NCI-H2196 treated with DMSO at 0.1 percent for 48 hours (cell line): ENCODE measurements around the gene MBNL1.

Source experiments
- DNase-seq: peaks from one replicate; lab custom pipeline; 2025; ENCODE audit not compliant: unreplicated experiment; lab: John Stamatoyannopoulos, UW

Gene MBNL1

GRCh38 chr3:152470095-152470494 lies 201.4 kb downstream of the MBNL1 start:
- DNase-seq: no peak

- no peak for DNase-seq
These were observed 202.2 kb downstream of the MBNL1 start for GRCh38 chr3:152470893-152471292.

- no peak for DNase-seq
These were observed 203.3 kb downstream of the MBNL1 start for GRCh38 chr3:152471814-152472671.

- DNase-seq: no peak
These were observed 203.9 kb downstream of the MBNL1 start for GRCh38 chr3:152472672-152472954.

- no peak for DNase-seq
These were observed 205.9 kb downstream of the MBNL1 start for GRCh38 chr3:152474585-152474984.

- DNase-seq: no peak
These were observed 208.7 kb downstream of the MBNL1 start for GRCh38 chr3:152477422-152477821.

- no peak for DNase-seq
These were observed 211.7 kb downstream of the MBNL1 start for GRCh38 chr3:152480282-152480953.

- DNase-seq: no peak
These were observed 217.6 kb downstream of the MBNL1 start for GRCh38 chr3:152486364-152486763.

- no peak for DNase-seq
These were observed 219.7 kb downstream of the MBNL1 start for GRCh38 chr3:152488449-152488848.

GRCh38 chr3:152491922-152492321 lies 223.2 kb downstream of the MBNL1 start:
- no peak for DNase-seq

GRCh38 chr3:152496286-152496685 lies 227.6 kb downstream of the MBNL1 start:
- DNase-seq: no peak

- no peak for DNase-seq
These were observed 228.0 kb downstream of the MBNL1 start for GRCh38 chr3:152496716-152497115.

GRCh38 chr3:152497457-152497856 lies 228.7 kb downstream of the MBNL1 start:
- DNase-seq: no peak

GRCh38 chr3:152497890-152498289 lies 229.2 kb downstream of the MBNL1 start:
- DNase-seq: no peak

GRCh38 chr3:152499791-152500385 lies 231.2 kb downstream of the MBNL1 start:
- no peak for DNase-seq

- DNase-seq: no peak
These were observed 237.2 kb downstream of the MBNL1 start for GRCh38 chr3:152505926-152506325.

GRCh38 chr3:152508705-152509104 lies 240.0 kb downstream of the MBNL1 start:
- no peak for DNase-seq

GRCh38 chr3:152511904-152512303 lies 243.2 kb downstream of the MBNL1 start:
- no peak for DNase-seq

GRCh38 chr3:152513301-152513960 lies 244.7 kb downstream of the MBNL1 start:
- no peak for DNase-seq
